Activated CD4-positive, alpha-beta T cell treated with anti-CD3 and anti-CD28 coated beads, Interleukin-2, Interleukin-4, amounts not matched to agents 100 ng/mL and 50 ng/mL, durations not matched to agents 16 hours and 8 hours (primary cell): Measurements from ENCODE around the gene EDDM13.
"Not testable (repeated sequence)": the region's sequence is repeated elsewhere in the genome, so short reads cannot be mapped to it uniquely, and the experiment has no call there.

Source experiments
- DNase-seq: peaks from one replicate; pipeline ENCODE4 v3.0.0-alpha.2; 2020; ENCODE audit warnings: low spot score

The EDDM13 gene

GRCh38 chr19:56272161-56272798 lies at the start of gene EDDM13:
TSS of gene EDDM13 (plus strand) at chr19:56272748. CDS start at chr19:56272835, 87 bp downstream.
- DNase-seq, result no peak

GRCh38 chr19:56222901-56223300 lies 49.6 kb upstream of the EDDM13 start:
- no peak for DNase-seq

GRCh38 chr19:56223481-56223880 lies 49.1 kb upstream of the EDDM13 start:
- no peak for DNase-seq

- no peak for DNase-seq
These were observed 27.3 kb upstream of the EDDM13 start for GRCh38 chr19:56245121-56245740.

- DNase-seq, result not testable (repeated sequence)
These were observed 26.8 kb upstream of the EDDM13 start for GRCh38 chr19:56245764-56246163.

GRCh38 chr19:56248736-56249338 lies 23.7 kb upstream of the EDDM13 start:
- DNase-seq, result not testable (repeated sequence)

- DNase-seq, result peak; percentile 80
These were observed 19.7 kb upstream of the EDDM13 start for GRCh38 chr19:56252699-56253422.

- DNase-seq, result peak; percentile 33
These were observed 18.8 kb upstream of the EDDM13 start for GRCh38 chr19:56253737-56254136.

GRCh38 chr19:56258272-56258671 lies 14.3 kb upstream of the EDDM13 start:
- no peak for DNase-seq

GRCh38 chr19:56261145-56261544 lies 11.4 kb upstream of the EDDM13 start:
- no peak for DNase-seq

- DNase-seq, result not testable (repeated sequence)
These were observed 10.6 kb upstream of the EDDM13 start for GRCh38 chr19:56261932-56262331.

- no peak for DNase-seq
These were observed 9.2 kb upstream of the EDDM13 start for GRCh38 chr19:56263319-56263718.

GRCh38 chr19:56266051-56266450 lies 6.5 kb upstream of the EDDM13 start:
- no peak for DNase-seq

- DNase-seq, result no peak
These were observed 3.2 kb upstream of the EDDM13 start for GRCh38 chr19:56269348-56269747.

GRCh38 chr19:56270676-56271075 lies 1.9 kb upstream of the EDDM13 start:
- DNase-seq, result no peak

- DNase-seq, result no peak
These were observed 1.4 kb upstream of the EDDM13 start for GRCh38 chr19:56271151-56271550.

GRCh38 chr19:56273563-56274117 lies 1.1 kb downstream of the EDDM13 start:
- no peak for DNase-seq

GRCh38 chr19:56282809-56283208 lies 10.3 kb downstream of the EDDM13 start:
- no peak for DNase-seq

- no peak for DNase-seq
These were observed 12.2 kb downstream of the EDDM13 start for GRCh38 chr19:56284746-56285145.

GRCh38 chr19:56290104-56290503 lies 17.6 kb downstream of the EDDM13 start:
- DNase-seq, result no peak

GRCh38 chr19:56291867-56292266 lies 19.3 kb downstream of the EDDM13 start:
- DNase-seq, result no peak

GRCh38 chr19:56294549-56294948 lies 22.0 kb downstream of the EDDM13 start:
- no peak for DNase-seq
